HCT116 (cell line): ENCODE data around the gene NUAK2. TPM values are rescaled to one million over a fixed set of nuclear protein-coding genes. Genes with fewer than 3 reads are reported as not detected.

Experiments
- ATAC-seq: fragments of 200-7000 bp; cut with Tn5 transposase; 2 replicates; pipeline ENCODE4 v1.9.1; 2020; ENCODE audit warnings: mild to moderate bottlenecking, moderate library complexity
- BruUV-seq: library from RNA; stranded (reverse); fragments of 400-500 nt; replicated peaks from 2 replicates; lab custom pipeline; 2021; lab: Mats Ljungman, UMichigan
- CTCF ChIA-PET: fragments of 300-600 bp; sonication (Branson Sonifier 250); formaldehyde crosslinking; loops from one replicate; lab custom pipeline; 2021; ENCODE audit warnings: antibody characterized with exemption; lab: Charles Lee
- POLR2A ChIA-PET: fragments of 300-600, 350-600 bp; sonication (Branson Sonifier 250); formaldehyde crosslinking; loops from one replicate; lab custom pipeline; 2021; ENCODE audit warnings: antibody characterized with exemption; lab: Charles Lee
- RAD21 ChIA-PET, 2 experiments: fragments of 300-600 bp; sonication (Branson Sonifier 250); formaldehyde crosslinking; loops; one replicate each; lab custom pipeline; 2023; ENCODE audit warnings: low total read pairs in 2 of 2; ENCODE audit not compliant: uncharacterized antibody in 2 of 2, unreplicated experiment in 2 of 2, low non-redundant PET in 1 of 2; lab: Charles Lee
- DNase-seq: peaks from one replicate; pipeline ENCODE4 v3.0.0-alpha.2; 2010; ENCODE audit warnings: low read depth, low spot score
- H2AFZ ChIP-seq: fragments of 200-600 bp; shearing (Covaris generic), sonication (generic); 2 replicates; pipeline ENCODE4 v1.6.1; 2017; ENCODE audit warnings: low read depth, mixed run types, mixed read lengths, antibody characterized with exemption, low read length; ENCODE audit not compliant: poor library complexity, severe bottlenecking
- H3K27ac ChIP-seq: 2 replicates; pipeline ENCODE4 v1.5.1; 2012; ENCODE audit warnings: low read depth, low read length
- H3K27me3 ChIP-seq: fragments of 200-600 bp; sonication (generic); 2 replicates; pipeline ENCODE4 v1.6.1; 2016; ENCODE audit warnings: mixed run types, low read length, mixed read lengths; ENCODE audit not compliant: insufficient read depth
- H3K36me3 ChIP-seq, 2 experiments: fragments of 200-500 bp in 1 of 2; fragments of 200-600 bp in 1 of 2; sonication (Bioruptor generic) in 1 of 2; sonication (generic) in 1 of 2; 2 replicates each; pipeline versions ENCODE4 v1.5.1 to v1.6.1; 2014 to 2016; ENCODE audit warnings: low read length in 2 of 2, inconsistent platforms in 1 of 2, mixed read lengths in 1 of 2, mixed run types in 1 of 2; ENCODE audit not compliant: insufficient read depth in 2 of 2, control insufficient read depth in 1 of 2
- H3K4me1 ChIP-seq, 2 experiments: fragments of 200-600 bp in 1 of 2; sonication (generic) in 1 of 2; 2 replicates each; pipeline versions ENCODE4 v1.5.1 to v1.6.1; 2012 to 2017; ENCODE audit warnings: low read length in 2 of 2, inconsistent platforms in 1 of 2, mild to moderate bottlenecking in 1 of 2, mixed read lengths in 1 of 2, mixed run types in 1 of 2, moderate library complexity in 1 of 2; ENCODE audit not compliant: insufficient read depth in 2 of 2, control insufficient read depth in 1 of 2
- H3K4me2 ChIP-seq: fragments of 200-600 bp; sonication (generic); 2 replicates; pipeline ENCODE4 v1.6.1; 2017; ENCODE audit warnings: mixed run types, low read length, mixed read lengths
- H3K4me3 ChIP-seq, 2 experiments: fragments of 200-600 bp in 1 of 2; sonication (generic) in 1 of 2; replicated peaks in 1 of 2; 2 replicates each; pipeline ENCODE4 v1.5.1; 2011 to 2016; ENCODE audit warnings: low read length in 2 of 2, control low read depth in 1 of 2, low read depth in 1 of 2, mild to moderate bottlenecking in 1 of 2, mixed read lengths in 1 of 2, mixed run types in 1 of 2
- H3K79me2 ChIP-seq: fragments of 200-600 bp; sonication (generic); 2 replicates; pipeline ENCODE4 v1.6.1; 2017; ENCODE audit warnings: mild to moderate bottlenecking, mixed run types, low read length, moderate library complexity, mixed read lengths; ENCODE audit not compliant: insufficient read depth
- H3K9ac ChIP-seq: fragments of 200-600 bp; sonication (generic); 2 replicates; pipeline ENCODE4 v1.6.1; 2016; ENCODE audit warnings: low read length, mixed read lengths
- H3K9me2 ChIP-seq: fragments of 200-600 bp; sonication (generic), shearing (Covaris generic); 2 replicates; pipeline ENCODE4 v1.6.1; 2017; ENCODE audit warnings: mixed run types, mild to moderate bottlenecking, moderate library complexity; ENCODE audit not compliant: insufficient read depth
- H3K9me3 ChIP-seq, 2 experiments: fragments of 200-500 bp in 1 of 2; fragments of 200-600 bp in 1 of 2; sonication (Bioruptor generic) in 1 of 2; sonication (generic) in 1 of 2; 2 replicates each; pipeline ENCODE4 v1.6.1; 2014 to 2017; ENCODE audit warnings: low read length in 2 of 2, mixed read lengths in 2 of 2, inconsistent platforms in 1 of 2, low read depth in 1 of 2, mild to moderate bottlenecking in 1 of 2, mixed run types in 1 of 2, moderate library complexity in 1 of 2; ENCODE audit not compliant: control insufficient read depth in 1 of 2, insufficient read depth in 1 of 2
- H4K20me1 ChIP-seq: fragments of 200-600 bp; sonication (generic), shearing (Covaris generic); 2 replicates; pipeline ENCODE4 v1.6.1; 2017; ENCODE audit warnings: mixed run types, mild to moderate bottlenecking, moderate library complexity; ENCODE audit not compliant: insufficient read depth
- CEBPB ChIP-seq: IDR thresholded peaks from 2 replicates; pipeline ENCODE4 v1.6.1; 2012; ENCODE audit warnings: low read depth
- EGR1 ChIP-seq: IDR thresholded peaks from 2 replicates; pipeline ENCODE4 v1.6.1; 2012; ENCODE audit warnings: low read depth
- EZH2 ChIP-seq: fragments of 200-600 bp; sonication (generic); IDR thresholded peaks from 2 replicates; pipeline ENCODE4 v1.6.1; 2017; ENCODE audit warnings: antibody characterized with exemption, mixed run types
- FOSL1 ChIP-seq: IDR thresholded peaks from 2 replicates; pipeline ENCODE4 v1.6.1; 2012; ENCODE audit warnings: low read depth
- POLR2A ChIP-seq: IDR thresholded peaks from 2 replicates; pipeline ENCODE4 v1.7.0; 2011; ENCODE audit warnings: borderline replicate concordance; ENCODE audit not compliant: insufficient read depth, insufficient read length; ENCODE audit errors: extremely low read depth
- SIN3A ChIP-seq: IDR thresholded peaks from 2 replicates; pipeline ENCODE4 v1.6.1; 2012; ENCODE audit warnings: low read depth
- SP1 ChIP-seq: IDR thresholded peaks from 2 replicates; pipeline ENCODE4 v1.6.1; 2012; ENCODE audit warnings: low read depth
- TCF7L2 ChIP-seq: IDR thresholded peaks from 2 replicates; pipeline ENCODE4 v1.7.0; 2011; ENCODE audit warnings: borderline replicate concordance, inconsistent platforms; ENCODE audit not compliant: insufficient read depth, insufficient read length; ENCODE audit errors: extremely low read depth
- ZNF274 ChIP-seq: fragments of 200-500 bp; sonication (Bioruptor generic); IDR thresholded peaks from 2 replicates; pipeline ENCODE4 v1.6.1; 2014; ENCODE audit warnings: mild to moderate bottlenecking, low read depth, low read length, inconsistent platforms
- intact Hi-C: fragments of 100-400 bp; cut with micrococcal nuclease; formaldehyde crosslinking; loops from 2 replicates; pipeline ENCODE4 v1.10.0; 2022
- total RNA-seq: library from RNA; stranded (reverse); gene quantifications from one replicate; pipeline ENCODE4 v1.2.1, GENCODE V29; 2021; ENCODE audit not compliant: unreplicated experiment
- TF ChIP-seq, protein P1 (sequence below): IDR thresholded peaks from 2 replicates; pipeline ENCODE4 v1.6.1; 2011; ENCODE audit warnings: mild to moderate bottlenecking, low read length, moderate library complexity; ENCODE audit not compliant: insufficient replicate concordance; ENCODE audit errors: extremely low read depth

The NUAK2 gene
- total RNA-seq, 1 experiment from 2014 or later, result 3.0 TPM

DNA sequence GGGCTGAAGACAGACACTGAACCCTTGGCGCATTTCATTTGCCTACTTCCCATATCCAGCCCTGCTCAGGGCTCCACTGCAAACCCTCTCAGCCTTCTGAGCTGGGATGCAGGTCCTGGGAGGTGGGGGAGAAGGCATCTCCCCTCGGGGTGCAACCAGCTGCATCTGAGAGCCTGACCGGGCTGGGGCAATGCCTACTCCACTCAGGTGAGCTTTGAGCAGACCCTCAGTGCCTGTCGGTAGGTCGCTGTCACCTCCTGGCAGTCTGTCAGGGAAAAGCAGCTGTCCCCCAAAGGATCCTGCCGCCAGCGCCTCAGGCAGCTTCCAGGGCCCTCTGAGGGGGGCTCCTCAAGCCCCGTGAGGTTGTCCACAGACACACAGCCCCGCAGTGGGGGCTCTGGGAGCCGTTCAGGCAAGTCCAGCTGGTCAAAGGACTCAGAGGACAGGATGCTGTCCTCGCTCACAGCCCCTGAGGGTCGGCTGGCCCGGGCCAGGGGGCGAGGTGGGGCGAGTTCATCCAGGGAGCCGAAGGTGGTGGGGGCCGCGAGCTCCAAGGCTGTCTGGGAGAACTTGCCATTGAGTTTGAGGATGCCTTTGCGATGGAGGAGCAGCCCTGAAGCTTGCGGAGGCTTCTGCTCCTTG is 18.2 kb downstream of the NUAK2 start:
- no peak overlapping the region for H3K4me3 ChIP-seq
- H4K20me1 ChIP-seq, result no peaks in the 10 kb centered on the region
- TF ChIP-seq EGR1, result no peak
- no peak for TF ChIP-seq EZH2
- TF ChIP-seq SP1, result no peak
- no peak for TF ChIP-seq SIN3A
- no peak for TF ChIP-seq ZNF274
- TF ChIP-seq CEBPB, result no peak
- no peak for TF ChIP-seq TCF7L2
- TF ChIP-seq, protein P1, sequence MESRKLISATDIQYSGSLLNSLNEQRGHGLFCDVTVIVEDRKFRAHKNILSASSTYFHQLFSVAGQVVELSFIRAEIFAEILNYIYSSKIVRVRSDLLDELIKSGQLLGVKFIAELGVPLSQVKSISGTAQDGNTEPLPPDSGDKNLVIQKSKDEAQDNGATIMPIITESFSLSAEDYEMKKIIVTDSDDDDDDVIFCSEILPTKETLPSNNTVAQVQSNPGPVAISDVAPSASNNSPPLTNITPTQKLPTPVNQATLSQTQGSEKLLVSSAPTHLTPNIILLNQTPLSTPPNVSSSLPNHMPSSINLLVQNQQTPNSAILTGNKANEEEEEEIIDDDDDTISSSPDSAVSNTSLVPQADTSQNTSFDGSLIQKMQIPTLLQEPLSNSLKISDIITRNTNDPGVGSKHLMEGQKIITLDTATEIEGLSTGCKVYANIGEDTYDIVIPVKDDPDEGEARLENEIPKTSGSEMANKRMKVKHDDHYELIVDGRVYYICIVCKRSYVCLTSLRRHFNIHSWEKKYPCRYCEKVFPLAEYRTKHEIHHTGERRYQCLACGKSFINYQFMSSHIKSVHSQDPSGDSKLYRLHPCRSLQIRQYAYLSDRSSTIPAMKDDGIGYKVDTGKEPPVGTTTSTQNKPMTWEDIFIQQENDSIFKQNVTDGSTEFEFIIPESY, result no peak
- no peak for TF ChIP-seq FOSL1
- TF ChIP-seq POLR2A, result no peak
- H3K9ac ChIP-seq, result no peak overlapping the region
- peaks cover 35 to 49% of the 10 kb centered on the region in 2 experiments for H3K4me1 ChIP-seq
- no peak overlapping the region for H3K4me2 ChIP-seq
- H3K27me3 ChIP-seq, result no peaks in the 10 kb centered on the region
- DNase-seq (no peak), ATAC-seq (no peak)
- H3K27ac ChIP-seq, result no peak overlapping the region
- H2AFZ ChIP-seq, result no peak overlapping the region
- intact Hi-C loops, result no loop called here
- no peaks in the 10 kb centered on the region for H3K79me2 ChIP-seq
- no peaks in the 10 kb centered on the region for H3K9me2 ChIP-seq
- no TSS peak for BruUV-seq
- no peaks in the 10 kb centered on the region for H3K9me3 ChIP-seq
- ChIA-PET POLR2A (no interaction called here), CTCF (no interaction called here), RAD21 (no interaction called here)
- H3K36me3 ChIP-seq, result peaks cover 2 to 8% of the 10 kb centered on the region in 2 experiments; a peak in 1 of 4 replicates
